NCI-H2107 treated with DMSO at 0.1 percent for 48 hours (cell line): ENCODE results near the gene BPIFB4.
"Not testable (repeated sequence)": the region's sequence is repeated elsewhere in the genome, so short reads cannot be mapped to it uniquely, and the experiment has no call there.

Source experiments
- DNase-seq: peaks from one replicate; lab custom pipeline; 2025; ENCODE audit not compliant: unreplicated experiment; lab: John Stamatoyannopoulos, UW

The BPIFB4 gene

GRCh38 chr20:33084722-33085121, 5.3 kb downstream of the BPIFB4 start:
- no peak for DNase-seq

GRCh38 chr20:33086052-33086722, 6.7 kb downstream of the BPIFB4 start:
- DNase-seq, result no peak

- DNase-seq, result no peak
These were observed 11.7 kb downstream of the BPIFB4 start for GRCh38 chr20:33091147-33091546.

- no peak for DNase-seq
These were observed 12.2 kb downstream of the BPIFB4 start for GRCh38 chr20:33091693-33092092.

GRCh38 chr20:33092361-33092760, 12.9 kb downstream of the BPIFB4 start:
- no peak for DNase-seq

- DNase-seq, result no peak
These were observed 13.6 kb downstream of the BPIFB4 start for GRCh38 chr20:33093074-33093473.

GRCh38 chr20:33093582-33093981, 14.1 kb downstream of the BPIFB4 start:
- no peak for DNase-seq

GRCh38 chr20:33095249-33095648, 15.8 kb downstream of the BPIFB4 start:
- DNase-seq, result no peak

GRCh38 chr20:33095902-33096584, 16.6 kb downstream of the BPIFB4 start:
- DNase-seq, result peak; percentile 45

GRCh38 chr20:33097001-33097400, 17.6 kb downstream of the BPIFB4 start:
- DNase-seq, result no peak

GRCh38 chr20:33099843-33100538, 20.5 kb downstream of the BPIFB4 start:
- DNase-seq, result no peak

GRCh38 chr20:33103556-33103955, 24.1 kb downstream of the BPIFB4 start:
- no peak for DNase-seq

GRCh38 chr20:33104336-33104735, 24.9 kb downstream of the BPIFB4 start:
- no peak for DNase-seq

- DNase-seq, result no peak
These were observed 26.0 kb downstream of the BPIFB4 start for GRCh38 chr20:33105316-33105924.

GRCh38 chr20:33106058-33106620, 26.7 kb downstream of the BPIFB4 start:
- DNase-seq, result not testable (repeated sequence)

GRCh38 chr20:33108661-33109060, 29.2 kb downstream of the BPIFB4 start:
- no peak for DNase-seq

GRCh38 chr20:33110147-33110825, 30.8 kb downstream of the BPIFB4 start:
- no peak for DNase-seq

GRCh38 chr20:33111306-33111705, 31.9 kb downstream of the BPIFB4 start:
- DNase-seq, result no peak

GRCh38 chr20:33112547-33113386, 33.3 kb downstream of the BPIFB4 start:
- DNase-seq, result no peak

- no peak for DNase-seq
These were observed 34.0 kb downstream of the BPIFB4 start for GRCh38 chr20:33113387-33113908.
